T-helper 1 cell treated with Interleukin-12 subunit alpha and Interleukin-12 subunit beta and Interleukin-4 antibody, amounts not matched to agents 30 ng/mL and 1 ng/mL, for 36 hours (primary cell): Measurements from ENCODE around the gene CDC25C. TPM values are rescaled to one million over a fixed set of nuclear protein-coding genes. Genes with fewer than 3 reads are reported as not detected.
"Not testable (repeated sequence)": the region's sequence is repeated elsewhere in the genome, so short reads cannot be mapped to it uniquely, and the experiment has no call there.

ENCODE experiments used
- intact Hi-C: fragments of 100-400 bp; cut with micrococcal nuclease; formaldehyde crosslinking; loops from one replicate; pipeline ENCODE4 v1.15.1; 2024
- total RNA-seq: library from RNA; stranded (reverse); gene quantifications from 2 replicates; pipeline ENCODE4 v1.2.3, GENCODE V29; 2022

CDC25C gene
- total RNA-seq, 1 donor from 2014 or later: 7.5 TPM

GRCh38 chr5:138282920-138283742, 48.5 kb downstream of the CDC25C start:
- intact Hi-C loops: loop anchor here (1.0 kb wide), 3 partner anchors 70 to 103 kb away; partner anchors contain the start of gene CDC23

GRCh38 chr5:138280915-138281314, 50.7 kb downstream of the CDC25C start:
- intact Hi-C loops: no loop called here

GRCh38 chr5:138276402-138277054, 55.1 kb downstream of the CDC25C start:
- intact Hi-C loops: no loop called here

GRCh38 chr5:138275895-138276294, 55.7 kb downstream of the CDC25C start:
- intact Hi-C loops: no loop called here

- intact Hi-C loops: no loop called here
Observed at GRCh38 chr5:138275379-138275782, 56.2 kb downstream of the CDC25C start.

GRCh38 chr5:138274189-138274853, 57.3 kb downstream of the CDC25C start, which contains the start of gene GFRA3:
TSS of gene GFRA3 (minus strand) at chr5:138274621. CDS start at chr5:138274424, 197 bp downstream.
- intact Hi-C loops: no loop called here

- intact Hi-C loops: no loop called here
Observed at GRCh38 chr5:138273834-138274188, 57.8 kb downstream of the CDC25C start.

GRCh38 chr5:138272681-138273080, 58.9 kb downstream of the CDC25C start:
- intact Hi-C loops: no loop called here

- intact Hi-C loops: no loop called here
Observed at GRCh38 chr5:138271281-138271680, 60.3 kb downstream of the CDC25C start.

- intact Hi-C loops: no loop called here
Observed at GRCh38 chr5:138264183-138264582, 67.4 kb downstream of the CDC25C start.

- intact Hi-C loops: no loop called here
Observed at GRCh38 chr5:138263581-138263980, 68.0 kb downstream of the CDC25C start.

GRCh38 chr5:138258704-138259292, 72.8 kb downstream of the CDC25C start:
- intact Hi-C loops: no loop called here

GRCh38 chr5:138257583-138257982, 74.0 kb downstream of the CDC25C start:
- intact Hi-C loops: no loop called here

- intact Hi-C loops: no loop called here
Observed at GRCh38 chr5:138252944-138253343, 78.7 kb downstream of the CDC25C start.

- intact Hi-C loops: not testable (repeated sequence)
Observed at GRCh38 chr5:138247800-138248199, 83.8 kb downstream of the CDC25C start.

GRCh38 chr5:138246822-138247221, 84.8 kb downstream of the CDC25C start:
- intact Hi-C loops: no loop called here

GRCh38 chr5:138246334-138246733, 85.3 kb downstream of the CDC25C start:
- intact Hi-C loops: no loop called here

- intact Hi-C loops: no loop called here
Observed at GRCh38 chr5:138245717-138246116, 85.9 kb downstream of the CDC25C start.

GRCh38 chr5:138243794-138244193, 87.8 kb downstream of the CDC25C start:
- intact Hi-C loops: no loop called here

- intact Hi-C loops: no loop called here
Observed at GRCh38 chr5:138241688-138242571, 89.7 kb downstream of the CDC25C start.
